OCI-LY7 (cell line): ENCODE data around the gene SHISA5. TPM values are rescaled to one million over a fixed set of nuclear protein-coding genes. Genes with fewer than 3 reads are reported as not detected.

Source experiments
- BruUV-seq: library from RNA; stranded (reverse); fragments of 400-500 nt; replicated peaks from 2 replicates; lab custom pipeline; 2021; lab: Mats Ljungman, UMichigan
- CTCF ChIA-PET: fragments of 300-600 bp; sonication (Branson Sonifier 250); formaldehyde crosslinking; loops from one replicate; lab custom pipeline; 2022; ENCODE audit warnings: antibody characterized with exemption; ENCODE audit not compliant: unreplicated experiment; lab: Charles Lee
- POLR2A ChIA-PET: fragments of 300-600 bp; sonication (Branson Sonifier 250); formaldehyde crosslinking; loops from one replicate; lab custom pipeline; 2022; ENCODE audit warnings: antibody characterized with exemption; lab: Charles Lee
- DNase-seq: peaks from one replicate; pipeline ENCODE4 v3.0.0-alpha.2; 2015; ENCODE audit warnings: low spot score
- H2AFZ ChIP-seq: fragments of 200-600 bp; sonication (generic), shearing (Covaris generic); 2 replicates; pipeline ENCODE4 v1.6.1; 2014; ENCODE audit warnings: mild to moderate bottlenecking, antibody characterized with exemption, low read length, moderate library complexity
- H3K27ac ChIP-seq: fragments of 200-600 bp; sonication (generic); 2 replicates; pipeline ENCODE4 v1.5.1; 2014; ENCODE audit warnings: mixed run types, low read depth, mild to moderate bottlenecking, moderate library complexity, low read length, inconsistent platforms; ENCODE audit not compliant: poor library complexity, severe bottlenecking
- H3K36me3 ChIP-seq: fragments of 200-600 bp; sonication (generic); 2 replicates; pipeline ENCODE4 v1.6.1; 2014; ENCODE audit warnings: mild to moderate bottlenecking, antibody characterized with exemption, low read length, moderate library complexity, mixed read lengths; ENCODE audit not compliant: insufficient read depth
- H3K4me1 ChIP-seq: fragments of 200-600 bp; sonication (generic); 2 replicates; pipeline ENCODE4 v1.5.1; 2014; ENCODE audit warnings: mild to moderate bottlenecking, low read length; ENCODE audit not compliant: insufficient read depth, poor library complexity, severe bottlenecking
- H3K4me2 ChIP-seq: fragments of 200-600 bp; sonication (generic); 2 replicates; pipeline ENCODE4 v1.6.1; 2014; ENCODE audit warnings: mild to moderate bottlenecking, low read length
- H3K4me3 ChIP-seq: fragments of 200-600 bp; sonication (generic); 2 replicates; pipeline ENCODE4 v1.5.1; 2014; ENCODE audit warnings: mild to moderate bottlenecking, low read depth, low read length; ENCODE audit not compliant: poor library complexity, severe bottlenecking
- H3K79me2 ChIP-seq: fragments of 200-600 bp; sonication (generic); 2 replicates; pipeline ENCODE4 v1.6.1; 2016; ENCODE audit warnings: low read depth, mild to moderate bottlenecking, low read length, moderate library complexity, mixed read lengths; ENCODE audit not compliant: insufficient read depth
- H3K9me2 ChIP-seq: fragments of 200-600 bp; sonication (generic); 2 replicates; pipeline ENCODE4 v1.6.1; 2016; ENCODE audit warnings: mild to moderate bottlenecking, low read length, mixed read lengths; ENCODE audit not compliant: insufficient read depth
- H3K9me3 ChIP-seq: fragments of 200-600 bp; sonication (generic); 2 replicates; pipeline ENCODE4 v1.6.1; 2014; ENCODE audit warnings: mild to moderate bottlenecking, mixed run types, low read length, mixed read lengths
- H4K20me1 ChIP-seq: fragments of 200-600 bp; sonication (generic); 2 replicates; pipeline ENCODE4 v1.6.1; 2014; ENCODE audit warnings: mild to moderate bottlenecking, antibody characterized with exemption, low read length, moderate library complexity, mixed read lengths; ENCODE audit not compliant: insufficient read depth
- CTCF ChIP-seq: fragments of 200-600 bp; sonication (generic); conservative IDR thresholded peaks from 2 replicates; pipeline ENCODE4 v1.5.1; 2014; ENCODE audit warnings: mild to moderate bottlenecking, antibody characterized with exemption, low read length, moderate library complexity, mixed read lengths
- EZH2phosphoT487 ChIP-seq: fragments of 200-600 bp; sonication (generic); IDR thresholded peaks from 2 replicates; pipeline ENCODE4 v1.6.1; 2018; ENCODE audit warnings: low read depth, borderline replicate concordance, mild to moderate bottlenecking, mixed run types, antibody characterized with exemption, low read length, moderate library complexity, mixed read lengths
- intact Hi-C: fragments of 100-400 bp; cut with micrococcal nuclease; formaldehyde crosslinking; loops from one replicate; pipeline ENCODE4 v1.10.0; 2022; ENCODE audit not compliant: unreplicated experiment
- total RNA-seq, 2 experiments: library from RNA; depleted of rRNA in 1 of 2; stranded (reverse); fragments of >200 nt in 1 of 2; shearing (Covaris generic) in 1 of 2; gene quantifications; 2 replicates each; pipeline ENCODE4 v1.2.3, GENCODE V29; 2014 to 2022

Gene SHISA5
- total RNA-seq, 2 experiments from 2014 or later: 97.3 to 102 TPM

DNA sequence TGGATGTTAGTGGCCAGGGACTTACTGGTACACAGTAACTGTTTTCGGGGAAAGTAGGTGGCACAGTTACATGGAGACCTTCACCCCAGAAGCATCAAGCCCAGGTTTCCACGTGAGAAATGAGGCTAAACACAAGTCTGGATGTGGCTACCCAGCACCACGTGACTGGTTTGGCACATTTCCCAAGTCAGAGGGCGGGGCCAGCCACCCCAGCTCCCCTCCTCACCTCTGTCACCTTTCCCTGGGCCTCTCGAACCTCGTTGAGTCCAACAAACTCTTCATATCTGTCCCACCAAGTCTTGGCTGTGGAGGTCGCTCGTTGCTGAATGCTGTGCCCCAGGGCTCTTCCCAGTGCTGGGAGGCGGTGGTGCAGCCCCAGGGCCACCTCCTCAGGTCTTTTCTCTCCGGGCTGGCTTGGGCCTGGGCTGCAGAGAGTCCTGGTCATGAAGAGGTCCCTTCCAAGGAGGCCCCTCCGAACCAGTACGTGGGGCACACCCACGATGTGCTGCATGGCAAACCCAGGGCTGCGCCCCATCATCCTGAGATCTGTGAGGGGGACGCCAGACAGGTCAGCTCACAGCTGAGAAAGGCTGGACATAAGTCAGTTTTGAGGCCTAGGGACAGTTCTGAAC, 69.3 kb downstream of the SHISA5 start:
- intact Hi-C loops: loop anchor here (10.0 kb wide), 1 partner anchor 130 kb away; the partner anchor contains the start of gene NME6
- CTCF ChIA-PET: interaction anchor here (1.2 kb wide), 1 partner anchor 34 kb away, joined by 6 read pairs; no protein-coding TSS in a partner anchor
- H3K27ac ChIP-seq: no peak overlapping the region
- POLR2A ChIA-PET: interaction anchor here (1.2 kb wide), 1 partner anchor 11 kb away, joined by 3 read pairs; the partner anchor contains the start of gene ATRIP
- H2AFZ ChIP-seq: no peak overlapping the region
- H3K4me3 ChIP-seq: no peak overlapping the region
- peaks cover 38% of the 10 kb centered on the region; the same call in 1 of the 2 replicates for H3K36me3 ChIP-seq
- no TSS peak for BruUV-seq
- no peaks in the 10 kb centered on the region for H3K9me2 ChIP-seq
- no peak overlapping the region for H3K4me2 ChIP-seq
- no peaks in the 10 kb centered on the region for H3K9me3 ChIP-seq
- no peak for TF ChIP-seq CTCF
- TF ChIP-seq EZH2phosphoT487: no peak
- no peak for DNase-seq
- peaks cover 51% of the 10 kb centered on the region for H3K4me1 ChIP-seq
- H4K20me1 ChIP-seq: peaks cover 7% of the 10 kb centered on the region; the same call in 1 of the 2 replicates
- peaks cover 10% of the 10 kb centered on the region for H3K79me2 ChIP-seq

DNA sequence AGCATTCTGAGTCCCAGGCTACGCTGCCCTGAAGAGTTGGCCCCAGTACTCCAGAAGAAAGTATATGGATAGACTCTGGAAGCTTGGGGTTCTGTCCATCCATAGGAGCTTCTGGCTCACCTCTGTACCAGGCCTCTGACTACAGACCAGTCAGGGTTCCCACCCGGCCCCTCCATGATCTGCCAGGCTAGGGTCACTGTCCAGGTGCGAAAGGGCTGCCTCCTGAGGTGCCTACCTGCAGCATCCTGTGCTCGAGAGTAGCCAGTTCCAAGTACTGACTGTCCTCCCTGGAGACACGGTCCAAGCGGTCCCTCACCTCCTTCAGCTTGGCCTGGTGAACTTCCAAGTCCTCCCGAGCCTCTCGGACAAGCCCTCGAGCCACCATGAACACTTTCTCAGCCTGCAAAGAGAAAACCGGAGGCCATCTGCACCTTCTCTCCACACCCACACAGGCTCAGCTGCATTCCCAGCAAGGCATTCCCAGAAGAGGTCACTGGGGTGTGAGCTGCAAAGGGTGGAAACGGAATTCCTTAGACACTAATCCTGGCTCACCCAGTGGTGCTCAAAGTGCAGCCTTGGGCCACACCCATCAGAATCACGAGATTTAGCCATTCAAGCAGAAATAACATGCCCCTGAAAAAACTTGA, 70.4 kb downstream of the SHISA5 start:
- CTCF ChIA-PET: interaction anchor here (1.2 kb wide), 1 partner anchor 33 kb away, joined by 6 read pairs; no protein-coding TSS in a partner anchor
- Histone ChIP-seq H3K9me2 (no peaks in the 10 kb centered on the region), H3K4me2 (no peak overlapping the region), H3K36me3 (peaks cover 38% of the 10 kb centered on the region; the same call in 1 of the 2 replicates), H3K27ac (no peak overlapping the region), H4K20me1 (peaks cover 7% of the 10 kb centered on the region; the same call in 1 of the 2 replicates), H3K4me3 (no peak overlapping the region), H2AFZ (no peak overlapping the region), H3K4me1 (peaks cover 45% of the 10 kb centered on the region), H3K9me3 (no peaks in the 10 kb centered on the region), H3K79me2 (no peaks in the 10 kb centered on the region)
- DNase-seq: no peak
- BruUV-seq: no TSS peak
- POLR2A ChIA-PET: interaction anchor here (1.2 to 1.4 kb wide), 2 partner anchors 13 to 14 kb away, joined by 3 read pairs; partner anchors contain the start of gene ATRIP
- intact Hi-C loops: loop anchor here (10.0 kb wide), 1 partner anchor 129 kb away; the partner anchor contains the start of gene NME6
- no peak for TF ChIP-seq CTCF
- no peak for TF ChIP-seq EZH2phosphoT487
